ENCODE data around the gene TMEM220. TPM values are rescaled to one million over a fixed set of nuclear protein-coding genes. Genes with fewer than 3 reads are reported as not detected.

Gene TMEM220
- total RNA-seq, 1 experiment from 2014 or later: 4.0 TPM

DNA sequence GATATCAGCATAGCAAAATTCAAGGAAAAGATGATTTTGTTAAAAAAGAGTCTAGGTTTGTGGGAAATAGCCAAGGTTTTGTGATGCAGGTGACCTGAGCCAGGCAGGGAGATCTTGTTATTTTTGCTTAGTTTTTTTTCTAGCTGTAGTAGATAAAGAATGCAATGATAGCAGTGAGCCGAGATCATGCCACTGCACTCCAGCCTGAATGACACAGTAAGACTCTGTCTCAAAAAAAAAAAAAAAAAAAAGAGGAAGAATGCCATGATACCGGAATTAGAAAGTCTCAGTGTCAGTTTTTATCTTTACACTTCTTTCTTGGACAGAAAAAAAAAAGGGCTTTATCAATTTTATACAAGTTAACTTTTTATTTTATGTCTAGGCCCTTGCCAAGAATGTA is 46.6 kb upstream of the TMEM220 start (continued):
- TF ChIP-seq ZNF317 (CRISPR knock-in tag; IDR thresholded peaks at IDR 0.05; ENCODE audit: borderline replicate concordance, low read depth) (no peak), TEAD4 (CRISPR knock-in tag; IDR thresholded peaks at IDR 0.05) (no peak), OVOL2 (CRISPR knock-in tag; IDR thresholded peaks at IDR 0.05; ENCODE audit: borderline replicate concordance) (no peak), ELF4 (CRISPR knock-in tag; IDR thresholded peaks at IDR 0.05; ENCODE audit: low read depth) (no peak), ZNF396 (CRISPR knock-in tag; IDR thresholded peaks at IDR 0.05; ENCODE audit: borderline replicate concordance) (no peak), IRF2 (CRISPR knock-in tag; IDR thresholded peaks at IDR 0.05; ENCODE audit: borderline replicate concordance, low read depth) (no peak)
- TF ChIP-seq, protein P1, sequence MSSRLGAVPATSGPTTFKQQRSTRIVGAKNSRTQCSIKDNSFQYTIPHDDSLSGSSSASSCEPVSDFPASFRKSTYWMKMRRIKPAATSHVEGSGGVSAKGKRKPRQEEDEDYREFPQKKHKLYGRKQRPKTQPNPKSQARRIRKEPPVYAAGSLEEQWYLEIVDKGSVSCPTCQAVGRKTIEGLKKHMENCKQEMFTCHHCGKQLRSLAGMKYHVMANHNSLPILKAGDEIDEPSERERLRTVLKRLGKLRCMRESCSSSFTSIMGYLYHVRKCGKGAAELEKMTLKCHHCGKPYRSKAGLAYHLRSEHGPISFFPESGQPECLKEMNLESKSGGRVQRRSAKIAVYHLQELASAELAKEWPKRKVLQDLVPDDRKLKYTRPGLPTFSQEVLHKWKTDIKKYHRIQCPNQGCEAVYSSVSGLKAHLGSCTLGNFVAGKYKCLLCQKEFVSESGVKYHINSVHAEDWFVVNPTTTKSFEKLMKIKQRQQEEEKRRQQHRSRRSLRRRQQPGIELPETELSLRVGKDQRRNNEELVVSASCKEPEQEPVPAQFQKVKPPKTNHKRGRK (CRISPR knock-in tag; IDR thresholded peaks at IDR 0.05; ENCODE audit: borderline replicate concordance): no peak
- TF ChIP-seq, protein P2, sequence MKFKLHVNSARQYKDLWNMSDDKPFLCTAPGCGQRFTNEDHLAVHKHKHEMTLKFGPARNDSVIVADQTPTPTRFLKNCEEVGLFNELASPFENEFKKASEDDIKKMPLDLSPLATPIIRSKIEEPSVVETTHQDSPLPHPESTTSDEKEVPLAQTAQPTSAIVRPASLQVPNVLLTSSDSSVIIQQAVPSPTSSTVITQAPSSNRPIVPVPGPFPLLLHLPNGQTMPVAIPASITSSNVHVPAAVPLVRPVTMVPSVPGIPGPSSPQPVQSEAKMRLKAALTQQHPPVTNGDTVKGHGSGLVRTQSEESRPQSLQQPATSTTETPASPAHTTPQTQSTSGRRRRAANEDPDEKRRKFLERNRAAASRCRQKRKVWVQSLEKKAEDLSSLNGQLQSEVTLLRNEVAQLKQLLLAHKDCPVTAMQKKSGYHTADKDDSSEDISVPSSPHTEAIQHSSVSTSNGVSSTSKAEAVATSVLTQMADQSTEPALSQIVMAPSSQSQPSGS (CRISPR knock-in tag; IDR thresholded peaks at IDR 0.05; ENCODE audit: borderline replicate concordance, low read depth): no peak

DNA sequence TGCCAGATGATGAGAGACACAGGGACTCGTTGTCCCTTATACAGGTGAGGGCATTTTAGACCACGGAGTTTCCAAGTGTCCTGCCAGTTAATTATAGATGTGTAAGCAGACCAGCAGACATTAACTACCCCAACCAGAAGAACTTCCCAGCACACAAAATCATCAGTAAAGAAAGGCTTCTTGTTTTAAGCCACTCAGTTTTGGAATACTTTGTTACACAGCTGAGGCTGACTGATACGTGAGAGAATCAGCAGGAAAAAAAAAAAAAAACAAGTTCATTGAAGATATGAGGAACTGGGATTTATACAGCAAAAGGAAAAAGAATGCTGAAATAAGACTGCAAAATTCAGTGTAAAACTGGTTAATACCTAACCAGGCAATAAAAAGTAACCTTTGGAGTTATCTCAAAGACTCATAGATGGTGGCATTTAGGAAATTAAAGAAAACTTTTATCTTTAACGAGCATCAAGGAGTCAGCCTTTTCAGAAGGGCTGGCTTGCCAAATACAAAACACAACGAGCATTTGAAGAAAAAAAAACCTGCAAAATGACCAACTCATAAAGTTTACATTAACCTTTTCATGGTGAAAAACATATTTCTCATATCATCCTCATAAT is 46.0 kb upstream of the TMEM220 start:
- Mint-ChIP-seq H3K36me3 (peaks cover 14% of the 10 kb centered on the region), H3K4me3 (no peak overlapping the region), H3K27me3 (ENCODE audit: low read depth) (no peaks in the 10 kb centered on the region; the same call in 1 of the 2 replicates), H3K27ac (no peak overlapping the region), H3K9me3 (peaks cover 25% of the 10 kb centered on the region), H3K4me1 (peaks cover 13% of the 10 kb centered on the region; the same call in 1 of the 2 replicates)
- ATAC-seq (no peak), DNase-seq (ENCODE audit: low spot score) (no peak)
- ChIA-PET POLR2A (no interaction called here), CTCF (no interaction called here)
- TF ChIP-seq, protein P3, sequence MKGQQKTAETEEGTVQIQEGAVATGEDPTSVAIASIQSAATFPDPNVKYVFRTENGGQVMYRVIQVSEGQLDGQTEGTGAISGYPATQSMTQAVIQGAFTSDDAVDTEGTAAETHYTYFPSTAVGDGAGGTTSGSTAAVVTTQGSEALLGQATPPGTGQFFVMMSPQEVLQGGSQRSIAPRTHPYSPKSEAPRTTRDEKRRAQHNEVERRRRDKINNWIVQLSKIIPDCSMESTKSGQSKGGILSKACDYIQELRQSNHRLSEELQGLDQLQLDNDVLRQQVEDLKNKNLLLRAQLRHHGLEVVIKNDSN (CRISPR knock-in tag; IDR thresholded peaks at IDR 0.05): no peak
- TF ChIP-seq, protein P4, sequence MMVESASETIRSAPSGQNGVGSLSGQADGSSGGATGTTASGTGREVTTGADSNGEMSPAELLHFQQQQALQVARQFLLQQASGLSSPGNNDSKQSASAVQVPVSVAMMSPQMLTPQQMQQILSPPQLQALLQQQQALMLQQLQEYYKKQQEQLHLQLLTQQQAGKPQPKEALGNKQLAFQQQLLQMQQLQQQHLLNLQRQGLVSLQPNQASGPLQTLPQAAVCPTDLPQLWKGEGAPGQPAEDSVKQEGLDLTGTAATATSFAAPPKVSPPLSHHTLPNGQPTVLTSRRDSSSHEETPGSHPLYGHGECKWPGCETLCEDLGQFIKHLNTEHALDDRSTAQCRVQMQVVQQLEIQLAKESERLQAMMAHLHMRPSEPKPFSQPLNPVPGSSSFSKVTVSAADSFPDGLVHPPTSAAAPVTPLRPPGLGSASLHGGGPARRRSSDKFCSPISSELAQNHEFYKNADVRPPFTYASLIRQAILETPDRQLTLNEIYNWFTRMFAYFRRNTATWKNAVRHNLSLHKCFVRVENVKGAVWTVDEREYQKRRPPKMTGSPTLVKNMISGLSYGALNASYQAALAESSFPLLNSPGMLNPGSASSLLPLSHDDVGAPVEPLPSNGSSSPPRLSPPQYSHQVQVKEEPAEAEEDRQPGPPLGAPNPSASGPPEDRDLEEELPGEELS (CRISPR knock-in tag; IDR thresholded peaks at IDR 0.05): no peak
- TF ChIP-seq GTF2I (CRISPR knock-in tag; conservative IDR thresholded peaks at IDR 0.05): no peak
- TF ChIP-seq, protein P5, sequence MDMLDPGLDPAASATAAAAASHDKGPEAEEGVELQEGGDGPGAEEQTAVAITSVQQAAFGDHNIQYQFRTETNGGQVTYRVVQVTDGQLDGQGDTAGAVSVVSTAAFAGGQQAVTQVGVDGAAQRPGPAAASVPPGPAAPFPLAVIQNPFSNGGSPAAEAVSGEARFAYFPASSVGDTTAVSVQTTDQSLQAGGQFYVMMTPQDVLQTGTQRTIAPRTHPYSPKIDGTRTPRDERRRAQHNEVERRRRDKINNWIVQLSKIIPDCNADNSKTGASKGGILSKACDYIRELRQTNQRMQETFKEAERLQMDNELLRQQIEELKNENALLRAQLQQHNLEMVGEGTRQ (CRISPR knock-in tag; IDR thresholded peaks at IDR 0.05): no peak
- TF ChIP-seq ZNF423 (CRISPR knock-in tag; IDR thresholded peaks at IDR 0.05): no peak
- no peak for TF ChIP-seq NFE2L1 (CRISPR knock-in tag; IDR thresholded peaks at IDR 0.05)
- no peak for TF ChIP-seq ZNF317 (CRISPR knock-in tag; IDR thresholded peaks at IDR 0.05; ENCODE audit: borderline replicate concordance, low read depth)
- no peak for TF ChIP-seq SP1 (CRISPR knock-in tag; conservative IDR thresholded peaks at IDR 0.05)
- no peak for TF ChIP-seq JAZF1 (CRISPR knock-in tag; IDR thresholded peaks at IDR 0.05)
- TF ChIP-seq, protein P6, sequence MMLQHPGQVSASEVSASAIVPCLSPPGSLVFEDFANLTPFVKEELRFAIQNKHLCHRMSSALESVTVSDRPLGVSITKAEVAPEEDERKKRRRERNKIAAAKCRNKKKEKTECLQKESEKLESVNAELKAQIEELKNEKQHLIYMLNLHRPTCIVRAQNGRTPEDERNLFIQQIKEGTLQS (CRISPR knock-in tag; conservative IDR thresholded peaks at IDR 0.05): no peak
- TF ChIP-seq, protein P7, sequence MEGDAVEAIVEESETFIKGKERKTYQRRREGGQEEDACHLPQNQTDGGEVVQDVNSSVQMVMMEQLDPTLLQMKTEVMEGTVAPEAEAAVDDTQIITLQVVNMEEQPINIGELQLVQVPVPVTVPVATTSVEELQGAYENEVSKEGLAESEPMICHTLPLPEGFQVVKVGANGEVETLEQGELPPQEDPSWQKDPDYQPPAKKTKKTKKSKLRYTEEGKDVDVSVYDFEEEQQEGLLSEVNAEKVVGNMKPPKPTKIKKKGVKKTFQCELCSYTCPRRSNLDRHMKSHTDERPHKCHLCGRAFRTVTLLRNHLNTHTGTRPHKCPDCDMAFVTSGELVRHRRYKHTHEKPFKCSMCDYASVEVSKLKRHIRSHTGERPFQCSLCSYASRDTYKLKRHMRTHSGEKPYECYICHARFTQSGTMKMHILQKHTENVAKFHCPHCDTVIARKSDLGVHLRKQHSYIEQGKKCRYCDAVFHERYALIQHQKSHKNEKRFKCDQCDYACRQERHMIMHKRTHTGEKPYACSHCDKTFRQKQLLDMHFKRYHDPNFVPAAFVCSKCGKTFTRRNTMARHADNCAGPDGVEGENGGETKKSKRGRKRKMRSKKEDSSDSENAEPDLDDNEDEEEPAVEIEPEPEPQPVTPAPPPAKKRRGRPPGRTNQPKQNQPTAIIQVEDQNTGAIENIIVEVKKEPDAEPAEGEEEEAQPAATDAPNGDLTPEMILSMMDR (IDR thresholded peaks at IDR 0.05): no peak
- no peak for TF ChIP-seq CREM (CRISPR knock-in tag; IDR thresholded peaks at IDR 0.05)
- no peak for TF ChIP-seq NFATC4 (CRISPR knock-in tag; IDR thresholded peaks at IDR 0.05)
- TF ChIP-seq PRRX2 (CRISPR knock-in tag; IDR thresholded peaks at IDR 0.05): no peak
- no peak for TF ChIP-seq FOXP1 (CRISPR knock-in tag; IDR thresholded peaks at IDR 0.05; ENCODE audit: borderline replicate concordance)
- no peak for TF ChIP-seq NR3C1 (CRISPR knock-in tag; conservative IDR thresholded peaks at IDR 0.05; ENCODE audit: low read depth)
- TF ChIP-seq, protein P8, sequence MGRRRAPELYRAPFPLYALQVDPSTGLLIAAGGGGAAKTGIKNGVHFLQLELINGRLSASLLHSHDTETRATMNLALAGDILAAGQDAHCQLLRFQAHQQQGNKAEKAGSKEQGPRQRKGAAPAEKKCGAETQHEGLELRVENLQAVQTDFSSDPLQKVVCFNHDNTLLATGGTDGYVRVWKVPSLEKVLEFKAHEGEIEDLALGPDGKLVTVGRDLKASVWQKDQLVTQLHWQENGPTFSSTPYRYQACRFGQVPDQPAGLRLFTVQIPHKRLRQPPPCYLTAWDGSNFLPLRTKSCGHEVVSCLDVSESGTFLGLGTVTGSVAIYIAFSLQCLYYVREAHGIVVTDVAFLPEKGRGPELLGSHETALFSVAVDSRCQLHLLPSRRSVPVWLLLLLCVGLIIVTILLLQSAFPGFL (CRISPR knock-in tag; IDR thresholded peaks at IDR 0.05; ENCODE audit: borderline replicate concordance): no peak
- TF ChIP-seq EMX1 (CRISPR knock-in tag; IDR thresholded peaks at IDR 0.05): no peak
- TF ChIP-seq ETV6 (CRISPR knock-in tag; IDR thresholded peaks at IDR 0.05): no peak
